Embryonic facial prominence (tissue), 1 donor: ENCODE results near the gene SIGLEC5.

Source experiments
- DNase-seq: peaks from one replicate; pipeline ENCODE4 v3.0.0-alpha.2; 2016; ENCODE audit errors: extremely low spot score

The SIGLEC5 gene

GRCh38 chr19:51587264-51588191 lies 42.7 kb downstream of the SIGLEC5 start:
- no peak for DNase-seq

GRCh38 chr19:51586799-51587198 lies 43.4 kb downstream of the SIGLEC5 start:
- DNase-seq = no peak

- DNase-seq = no peak
Observed at GRCh38 chr19:51586103-51586728, 44.0 kb downstream of the SIGLEC5 start.

- DNase-seq = no peak
Observed at GRCh38 chr19:51576850-51577249, 53.4 kb downstream of the SIGLEC5 start.

GRCh38 chr19:51573331-51573730 lies 56.9 kb downstream of the SIGLEC5 start:
- DNase-seq = no peak

- no peak for DNase-seq
Observed at GRCh38 chr19:51572908-51573307, 57.3 kb downstream of the SIGLEC5 start.

- no peak for DNase-seq
Observed at GRCh38 chr19:51572410-51572809, 57.8 kb downstream of the SIGLEC5 start.

- no peak for DNase-seq
Observed at GRCh38 chr19:51571599-51571998, 58.6 kb downstream of the SIGLEC5 start.

- DNase-seq = peak; percentile 93
Observed at GRCh38 chr19:51570962-51571575, 59.1 kb downstream of the SIGLEC5 start, which contains the start of gene ZNF175. Gene ZNF175, plus strand, starts transcription at chr19:51571283. Its CDS starts 2,047 bp downstream, at chr19:51573330.

GRCh38 chr19:51568456-51568855 lies 61.7 kb downstream of the SIGLEC5 start:
- no peak for DNase-seq

- DNase-seq = no peak
Observed at GRCh38 chr19:51567583-51567982, 62.6 kb downstream of the SIGLEC5 start.

- DNase-seq = no peak
Observed at GRCh38 chr19:51566489-51567100, 63.6 kb downstream of the SIGLEC5 start.

GRCh38 chr19:51565583-51565982 lies 64.6 kb downstream of the SIGLEC5 start:
- DNase-seq = no peak

GRCh38 chr19:51564791-51565190 lies 65.4 kb downstream of the SIGLEC5 start:
- DNase-seq = no peak
